Fibroblast of the aortic adventitia (primary cell): ENCODE data around the gene ZNF264. TPM values are rescaled to one million over a fixed set of nuclear protein-coding genes. Genes with fewer than 3 reads are reported as not detected.
A peak's percentile ranks its signal among the peaks of the same experiment; 100 is the strongest.

Experiments used
- DNase-seq: peaks from one replicate; pipeline ENCODE4 v3.0.0-alpha.2; 2010; ENCODE audit warnings: low read depth
- H3K4me3 ChIP-seq: 2 replicates; pipeline ENCODE4 v1.5.1; 2011; ENCODE audit warnings: low read depth, mild to moderate bottlenecking, control low read depth, low read length, moderate library complexity
- total RNA-seq: library from RNA; depleted of rRNA; stranded (reverse); fragments of >200 nt; gene quantifications from 2 replicates; pipeline ENCODE4 v1.2.3, GENCODE V29; 2012; ENCODE audit warnings: low replicate concordance
- TF ChIP-seq, protein P1 (sequence below): IDR thresholded peaks from 2 replicates; pipeline ENCODE4 v1.5.1; 2011; ENCODE audit warnings: mild to moderate bottlenecking, low read length, control low read depth, inconsistent platforms; ENCODE audit not compliant: insufficient read depth

ZNF264 gene
- total RNA-seq, 1 donor: 19.5 TPM

DNA sequence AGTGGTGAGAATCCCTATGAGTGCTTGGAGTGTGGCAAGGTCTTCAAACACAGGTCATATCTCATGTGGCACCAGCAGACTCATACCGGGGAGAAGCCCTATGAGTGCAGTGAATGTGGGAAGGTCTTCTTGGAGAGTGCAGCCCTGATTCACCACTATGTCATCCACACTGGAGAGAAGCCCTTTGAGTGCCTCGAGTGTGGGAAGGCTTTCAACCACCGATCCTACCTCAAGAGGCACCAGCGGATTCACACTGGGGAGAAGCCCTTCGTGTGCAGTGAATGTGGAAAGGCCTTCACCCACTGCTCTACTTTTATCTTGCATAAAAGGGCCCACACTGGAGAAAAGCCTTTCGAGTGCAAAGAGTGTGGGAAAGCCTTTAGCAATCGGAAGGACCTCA lies 20.8 kb downstream of the ZNF264 start:
- DNase-seq: no peak
- TF ChIP-seq, protein P1, sequence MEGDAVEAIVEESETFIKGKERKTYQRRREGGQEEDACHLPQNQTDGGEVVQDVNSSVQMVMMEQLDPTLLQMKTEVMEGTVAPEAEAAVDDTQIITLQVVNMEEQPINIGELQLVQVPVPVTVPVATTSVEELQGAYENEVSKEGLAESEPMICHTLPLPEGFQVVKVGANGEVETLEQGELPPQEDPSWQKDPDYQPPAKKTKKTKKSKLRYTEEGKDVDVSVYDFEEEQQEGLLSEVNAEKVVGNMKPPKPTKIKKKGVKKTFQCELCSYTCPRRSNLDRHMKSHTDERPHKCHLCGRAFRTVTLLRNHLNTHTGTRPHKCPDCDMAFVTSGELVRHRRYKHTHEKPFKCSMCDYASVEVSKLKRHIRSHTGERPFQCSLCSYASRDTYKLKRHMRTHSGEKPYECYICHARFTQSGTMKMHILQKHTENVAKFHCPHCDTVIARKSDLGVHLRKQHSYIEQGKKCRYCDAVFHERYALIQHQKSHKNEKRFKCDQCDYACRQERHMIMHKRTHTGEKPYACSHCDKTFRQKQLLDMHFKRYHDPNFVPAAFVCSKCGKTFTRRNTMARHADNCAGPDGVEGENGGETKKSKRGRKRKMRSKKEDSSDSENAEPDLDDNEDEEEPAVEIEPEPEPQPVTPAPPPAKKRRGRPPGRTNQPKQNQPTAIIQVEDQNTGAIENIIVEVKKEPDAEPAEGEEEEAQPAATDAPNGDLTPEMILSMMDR: no peak
- no peak overlapping the region for H3K4me3 ChIP-seq

DNA sequence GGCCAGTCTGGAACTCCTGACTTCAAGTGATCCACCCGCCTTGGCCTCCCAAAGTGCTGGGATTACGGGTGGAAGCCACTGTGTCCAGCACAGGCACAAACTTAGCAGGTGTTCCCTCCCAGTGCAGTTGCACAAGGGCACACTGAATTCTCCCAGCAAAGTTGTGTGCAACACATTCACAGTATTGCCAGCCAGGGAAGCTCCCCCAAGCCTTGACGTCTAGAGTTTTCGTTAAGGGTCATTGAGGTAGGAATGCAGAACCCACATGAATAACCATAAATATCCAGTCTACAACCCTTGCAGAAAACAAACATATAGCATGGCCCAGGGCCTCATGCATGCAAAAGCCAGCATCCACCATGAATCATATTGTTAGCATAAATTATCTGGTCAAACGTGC lies 36.2 kb downstream of the ZNF264 start:
- TF ChIP-seq, protein P1: no peak
- H3K4me3 ChIP-seq: no peak overlapping the region

DNA sequence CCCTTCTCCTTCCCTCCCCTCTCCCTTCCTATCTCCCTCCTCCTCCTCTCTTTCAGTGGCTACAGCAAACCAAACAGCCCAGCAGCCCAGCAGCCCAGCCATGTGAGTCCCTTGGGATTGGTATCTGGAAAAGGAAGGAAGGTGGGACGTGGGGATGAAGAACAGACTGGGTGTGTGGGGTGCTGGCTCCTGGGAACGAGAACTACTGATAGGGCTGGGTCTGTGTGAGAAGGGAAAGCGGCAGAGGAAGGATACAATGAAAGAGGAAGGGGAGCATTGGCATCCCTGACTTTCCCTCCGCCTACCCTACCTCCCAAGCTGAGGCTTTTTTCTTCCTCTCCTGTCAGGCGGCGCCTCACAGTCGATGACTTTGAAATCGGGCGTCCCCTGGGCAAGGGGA lies 40.4 kb downstream of the ZNF264 start:
- TF ChIP-seq, protein P1: no peak
- DNase-seq: no peak
- H3K4me3 ChIP-seq: no peak overlapping the region

More for the DNA sequence above, 36.2 kb downstream of the ZNF264 start:
- DNase-seq: no peak

DNA sequence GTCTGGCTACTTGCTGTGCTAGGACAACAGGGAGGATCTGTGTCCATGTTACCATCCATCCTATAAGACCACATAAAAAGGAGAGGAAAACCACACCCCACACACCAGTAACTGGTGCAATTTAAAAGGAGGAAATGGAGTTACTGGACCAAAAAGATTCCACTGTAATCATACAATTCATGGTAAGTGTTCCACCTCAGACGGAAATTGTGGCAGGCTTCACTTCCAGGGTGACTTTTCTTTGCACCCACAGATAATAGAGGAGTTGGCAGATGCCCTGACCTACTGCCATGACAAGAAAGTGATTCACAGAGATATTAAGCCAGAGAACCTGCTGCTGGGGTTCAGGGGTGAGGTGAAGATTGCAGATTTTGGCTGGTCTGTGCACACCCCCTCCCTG lies 41.9 kb downstream of the ZNF264 start:
- DNase-seq: no peak
- TF ChIP-seq, protein P1: no peak
- H3K4me3 ChIP-seq: no peak overlapping the region

DNA sequence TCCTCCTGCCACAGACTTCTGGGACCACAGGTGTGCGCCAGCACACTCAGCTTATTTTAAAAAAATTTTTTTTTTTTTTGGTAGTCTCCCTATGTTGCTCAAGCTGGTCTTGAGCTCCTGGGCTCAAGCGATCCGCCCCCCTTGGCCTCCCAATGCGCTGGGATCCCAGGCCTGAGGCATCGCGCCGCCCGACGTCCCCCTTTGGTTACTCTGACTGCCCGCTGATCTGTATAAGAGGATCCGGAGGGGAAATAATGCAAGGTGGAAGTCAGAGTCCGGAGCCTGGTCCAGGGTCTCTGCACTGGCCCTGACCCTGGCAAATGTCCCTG lies 48.6 kb downstream of the ZNF264 start:
- TF ChIP-seq, protein P1: no peak
- no peak for DNase-seq
- peak overlapping the region; percentile 94 for H3K4me3 ChIP-seq

DNA sequence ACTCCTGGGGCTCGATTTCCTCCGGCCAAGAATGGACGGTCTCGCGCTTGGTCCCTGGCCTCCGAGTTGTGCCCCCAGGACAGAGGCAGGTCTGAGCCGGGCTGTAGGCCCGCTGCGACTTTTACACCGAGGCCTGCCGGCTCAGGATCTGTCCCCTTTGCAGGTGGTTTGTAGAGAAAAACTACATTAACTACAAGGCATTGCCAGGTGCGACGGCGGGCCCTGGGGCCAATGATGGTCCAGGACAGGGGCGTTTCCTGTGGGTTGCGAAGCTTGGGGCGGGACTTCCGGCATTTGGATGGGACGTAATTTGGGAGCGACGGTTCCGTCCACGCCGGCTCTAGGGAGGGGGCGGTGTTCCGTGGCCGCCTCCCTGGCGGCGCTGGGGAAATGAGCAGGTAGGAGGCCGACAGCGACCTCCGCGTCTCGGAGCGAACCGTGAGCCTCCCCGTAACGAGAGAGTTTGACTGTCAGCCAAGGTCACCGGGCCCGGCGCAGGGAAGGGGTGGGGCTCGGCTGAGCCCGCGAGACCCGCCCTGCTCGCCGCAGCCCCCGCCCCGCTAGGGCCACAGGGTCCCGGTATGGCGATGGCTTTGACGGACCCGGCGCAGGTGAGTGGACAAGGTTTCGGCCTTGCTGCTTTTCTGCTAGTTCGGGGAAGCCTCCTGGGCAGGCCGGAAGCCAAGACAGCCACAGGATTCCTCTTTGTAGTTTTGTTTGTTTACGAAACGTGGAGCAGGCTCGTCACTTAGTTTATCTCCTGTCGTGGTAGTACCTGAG lies 49.2 kb downstream of the ZNF264 start, which contains the start of gene ZNF805:
TSS of gene ZNF805 (plus strand) at position 322 of the 780 bp plus-strand sequence. CDS start at position 582, 260 bp downstream.
- TF ChIP-seq, protein P1: peak; percentile 27
- peak; percentile 90 for DNase-seq
- H3K4me3 ChIP-seq: peak within 1 kb of the TSS; percentile 94
